H1 (cell line): ENCODE data around the gene PC. TPM values are rescaled to one million over a fixed set of nuclear protein-coding genes. Genes with fewer than 3 reads are reported as not detected.

Source experiments
- CTCF ChIA-PET: fragments of 300-600 bp; sonication (Branson Sonifier 250); formaldehyde crosslinking; loops from one replicate; lab custom pipeline; 2021; ENCODE audit not compliant: partially characterized antibody; lab: Charles Lee
- POLR2A ChIA-PET: fragments of 300-600 bp; sonication (Branson Sonifier 250); formaldehyde crosslinking; loops from one replicate; lab custom pipeline; 2021; ENCODE audit warnings: inconsistent platforms; ENCODE audit not compliant: partially characterized antibody; lab: Charles Lee
- DNase-seq, 2 experiments: peaks; one replicate each; pipeline versions ENCODE4 v3.0.0 to v3.0.0-alpha.2; 2010 to 2022; ENCODE audit warnings: low spot score in 2 of 2, low read depth in 1 of 2, mixed read lengths in 1 of 2
- FAIRE-seq: peaks from 2 replicates; lab custom pipeline; 2011; peaks lifted over from hg19 to GRCh38; lab: Jason Lieb, UNC
- H2AFZ ChIP-seq: 2 replicates; pipeline ENCODE4 v1.8.1; 2012; ENCODE audit warnings: low read length, inconsistent platforms
- H2AK5ac ChIP-seq: 2 replicates; pipeline ENCODE4 v1.6.1; 2013; ENCODE audit warnings: low read depth, low read length
- H2BK120ac ChIP-seq: replicated peaks from 2 replicates; pipeline ENCODE3; 2013; ENCODE audit warnings: low read depth, low read length, inconsistent platforms
- H2BK12ac ChIP-seq: 2 replicates; pipeline ENCODE4 v1.6.1; 2013; ENCODE audit warnings: low read depth, low read length
- H2BK15ac ChIP-seq: 2 replicates; pipeline ENCODE4 v1.6.1; 2013; ENCODE audit warnings: low read length
- H2BK20ac ChIP-seq: 2 replicates; pipeline ENCODE4 v1.6.1; 2013; ENCODE audit warnings: low read length
- H2BK5ac ChIP-seq: 2 replicates; pipeline ENCODE4 v1.6.1; 2013; ENCODE audit warnings: low read depth, low read length
- H3K14ac ChIP-seq: 2 replicates; pipeline ENCODE4 v1.6.1; 2013; ENCODE audit warnings: inconsistent platforms; ENCODE audit not compliant: insufficient read length
- H3K18ac ChIP-seq: 2 replicates; pipeline ENCODE4 v1.6.1; 2013; ENCODE audit warnings: low read length; ENCODE audit errors: extremely low read depth
- H3K23ac ChIP-seq: 2 replicates; pipeline ENCODE4 v1.6.1; 2013; ENCODE audit warnings: inconsistent platforms; ENCODE audit not compliant: insufficient read length
- H3K23me2 ChIP-seq: 2 replicates; pipeline ENCODE4 v1.6.1; 2013; ENCODE audit warnings: low read depth, low read length
- H3K27ac ChIP-seq: 2 replicates; pipeline ENCODE4 v1.6.1; 2011; ENCODE audit warnings: low read depth, low read length, inconsistent platforms
- H3K27me3 ChIP-seq, 4 experiments: replicated peaks in 1 of 4; 1 replicate in 1 of 4; 2 replicates in 3 of 4; pipeline versions ENCODE4 v1.6.1 to v1.8.1; 2011 to 2013; ENCODE audit warnings: low read length in 3 of 4, mild to moderate bottlenecking in 3 of 4, inconsistent platforms in 2 of 4, mixed read lengths in 2 of 4, moderate library complexity in 1 of 4; ENCODE audit not compliant: control insufficient read depth in 3 of 4, insufficient read depth in 3 of 4; ENCODE audit errors: extremely low read depth in 1 of 4
- H3K36me3 ChIP-seq, 4 experiments: 2 replicates each; pipeline versions ENCODE4 v1.6.1 to v1.8.1; 2011 to 2013; ENCODE audit warnings: mild to moderate bottlenecking in 4 of 4, low read length in 3 of 4, moderate library complexity in 2 of 4, control low read depth in 1 of 4, inconsistent platforms in 1 of 4; ENCODE audit not compliant: insufficient read depth in 4 of 4, control insufficient read depth in 2 of 4
- H3K4ac ChIP-seq: replicated peaks from 2 replicates; pipeline ENCODE3; 2013; ENCODE audit warnings: low read length, low read depth, mixed read lengths, inconsistent platforms; ENCODE audit not compliant: insufficient read length
- H3K4me1 ChIP-seq, 4 experiments: replicated peaks in 1 of 4; 1 replicate in 1 of 4; 2 replicates in 3 of 4; pipeline versions ENCODE4 v1.6.1 to v1.8.1; 2011 to 2013; ENCODE audit warnings: low read length in 3 of 4, inconsistent platforms in 2 of 4, mixed read lengths in 1 of 4; ENCODE audit not compliant: insufficient read depth in 4 of 4, control insufficient read depth in 3 of 4
- H3K4me2 ChIP-seq, 2 experiments: 2 replicates each; pipeline versions ENCODE4 v1.6.1 to v1.8.1; 2011 to 2013; ENCODE audit warnings: low read depth in 2 of 2, low read length in 2 of 2, control low read depth in 1 of 2, inconsistent platforms in 1 of 2, mild to moderate bottlenecking in 1 of 2; ENCODE audit not compliant: insufficient read depth in 1 of 2
- H3K4me3 ChIP-seq, 4 experiments: fragments of 200-600, 300-600 bp in 1 of 4; sonication (generic), shearing (Covaris generic), sonication (Bioruptor Twin) in 1 of 4; 2 replicates each; pipeline versions ENCODE4 v1.5.1 to v1.8.1; 2011 to 2016; ENCODE audit warnings: low read length in 4 of 4, low read depth in 3 of 4, control low read depth in 2 of 4, inconsistent platforms in 2 of 4, mild to moderate bottlenecking in 2 of 4, mixed read lengths in 1 of 4, moderate library complexity in 1 of 4; ENCODE audit not compliant: insufficient read depth in 2 of 4; ENCODE audit errors: extremely low read depth in 1 of 4
- H3K56ac ChIP-seq: replicated peaks from 2 replicates; pipeline ENCODE3; 2013; ENCODE audit warnings: low read depth, mild to moderate bottlenecking, mixed read lengths, low read length, inconsistent platforms; ENCODE audit not compliant: insufficient read length
- H3K79me1 ChIP-seq: 2 replicates; pipeline ENCODE4 v1.6.1; 2013; ENCODE audit warnings: low read depth, low read length, control low read depth
- H3K79me2 ChIP-seq, 2 experiments: 2 replicates each; pipeline versions ENCODE4 v1.6.1 to v1.8.1; 2012 to 2013; ENCODE audit warnings: low read length in 2 of 2, mild to moderate bottlenecking in 2 of 2, inconsistent platforms in 1 of 2; ENCODE audit not compliant: insufficient read depth in 2 of 2, control insufficient read depth in 1 of 2
- H3K9ac ChIP-seq, 4 experiments: replicated peaks in 1 of 4; 1 replicate in 1 of 4; 2 replicates in 3 of 4; pipeline versions ENCODE4 v1.6.1 to v1.8.1; 2011 to 2013; ENCODE audit warnings: low read depth in 3 of 4, low read length in 3 of 4, control low read depth in 2 of 4, mild to moderate bottlenecking in 2 of 4, moderate library complexity in 2 of 4, inconsistent platforms in 1 of 4; ENCODE audit errors: extremely low read depth in 1 of 4
- H3K9me3 ChIP-seq, 2 experiments: 2 replicates each; pipeline versions ENCODE4 v1.6.1 to v1.8.1; 2012 to 2013; ENCODE audit warnings: mild to moderate bottlenecking in 2 of 2, moderate library complexity in 2 of 2, control low read depth in 1 of 2, inconsistent platforms in 1 of 2, low read depth in 1 of 2, low read length in 1 of 2, mixed read lengths in 1 of 2; ENCODE audit not compliant: insufficient read depth in 2 of 2
- H4K20me1 ChIP-seq, 2 experiments: replicated peaks in 1 of 2; 2 replicates each; pipeline versions ENCODE3 to v1.8.1; 2011 to 2013; ENCODE audit warnings: inconsistent platforms in 2 of 2, low read length in 2 of 2, mild to moderate bottlenecking in 1 of 2; ENCODE audit not compliant: insufficient read depth in 2 of 2, control insufficient read depth in 1 of 2
- H4K5ac ChIP-seq: 2 replicates; pipeline ENCODE4 v1.6.1; 2013; ENCODE audit warnings: low read length, low read depth, mixed read lengths, inconsistent platforms; ENCODE audit not compliant: insufficient read length
- H4K8ac ChIP-seq: 2 replicates; pipeline ENCODE4 v1.8.0; 2013; ENCODE audit warnings: mild to moderate bottlenecking, moderate library complexity, low read length, inconsistent platforms; ENCODE audit not compliant: insufficient read depth; ENCODE audit errors: extremely low read depth
- H4K91ac ChIP-seq: replicated peaks from 2 replicates; pipeline ENCODE3; 2013; ENCODE audit warnings: low read length, mixed read lengths, inconsistent platforms; ENCODE audit not compliant: insufficient read length
- CTBP2 ChIP-seq: IDR thresholded peaks from 2 replicates; pipeline ENCODE4 v1.7.0; 2011; ENCODE audit warnings: borderline replicate concordance, mild to moderate bottlenecking, moderate library complexity, mixed read lengths, low read length; ENCODE audit not compliant: insufficient read depth, insufficient read length
- CTCF ChIP-seq, 3 experiments: IDR thresholded peaks; 1 replicate in 2 of 3; 2 replicates in 1 of 3; pipeline versions ENCODE4 v1.5.1 to v1.6.1; 2011; ENCODE audit warnings: low read length in 3 of 3, mild to moderate bottlenecking in 3 of 3, inconsistent platforms in 2 of 3, low read depth in 1 of 3, moderate library complexity in 1 of 3; ENCODE audit not compliant: insufficient read depth in 1 of 3; ENCODE audit errors: control extremely low read depth in 1 of 3
- GTF2F1 ChIP-seq: IDR thresholded peaks from 2 replicates; pipeline ENCODE4 v1.6.1; 2012; ENCODE audit warnings: low read depth, low read length, improper control_type of control experiment, borderline replicate concordance
- HDAC2 ChIP-seq, 2 experiments: fragments of 300-600 bp in 1 of 2; sonication (generic) in 1 of 2; IDR thresholded peaks; 2 replicates each; pipeline ENCODE4 v1.6.1; 2011 to 2012; ENCODE audit warnings: low read depth in 2 of 2, low read length in 2 of 2, mild to moderate bottlenecking in 2 of 2, moderate library complexity in 2 of 2, borderline replicate concordance in 1 of 2, inconsistent platforms in 1 of 2
- SUZ12 ChIP-seq: fragments of 200-600 bp; sonication (generic); IDR thresholded peaks from 2 replicates; pipeline ENCODE4 v1.6.1; 2012; ENCODE audit warnings: mild to moderate bottlenecking, inconsistent platforms, low read length, moderate library complexity, mixed read lengths
- WGBS, 2 experiments: shearing (Covaris generic) in 1 of 2; methylation state at CpG; one replicate each; pipeline versions ENCODE4 v1.1.6 to v1.1.7; 2013 to 2015; ENCODE audit warnings: low lambda C conversion rate in 2 of 2, mixed read lengths in 2 of 2, inconsistent platforms in 1 of 2, low coverage in 1 of 2, missing lambda C conversion rate in 1 of 2; ENCODE audit not compliant: insufficient replicate concordance in 2 of 2, insufficient coverage in 1 of 2, insufficient read length in 1 of 2; ENCODE audit errors: extremely low coverage in 1 of 2, missing lambda C conversion rate in 1 of 2; 5-methylcytosine and 5-hydroxymethylcytosine counted together
- polyA plus RNA-seq, 7 experiments: library from polyadenylated mRNA; depleted of rRNA in 3 of 7; stranded (reverse) in 5 of 7; unstranded in 2 of 7; fragments of >200 nt in 5 of 7; fragments of 200-250 nt in 2 of 7; gene quantifications; 1 replicate in 5 of 7; 2 replicates in 1 of 7; 4 replicates in 1 of 7; pipeline versions ENCODE4 v1.2.1 to v1.2.3, GENCODE V29; 2011 to 2013; ENCODE audit warnings: missing spikeins in 2 of 7, mixed read lengths in 2 of 7
- total RNA-seq: library from RNA; stranded (reverse); fragmentation: NEBNext Ultra II Directional; extraction: Animal tissue kit (Norgen Biotek cat#: 25700); gene quantifications from 2 replicates; pipeline ENCODE4 v1.2.1, GENCODE V29; 2021

Gene PC
- total and polyA plus RNA-seq, 2 of the 8 experiments (the other 6 are each of a cell fraction or from before 2014, with no cell fraction given): 11.5 to 27.5 TPM

- H2BK20ac ChIP-seq: no peak overlapping the region
- no peak overlapping the region; the same call in 1 of the 2 replicates for H2BK5ac ChIP-seq
- H2BK15ac ChIP-seq: no peak overlapping the region
- H2BK120ac ChIP-seq: no peak overlapping the region
- no peaks in the 10 kb centered on the region for H3K79me1 ChIP-seq
- H3K4me1 ChIP-seq: peaks cover 3 to 16% (median 7%) of the 10 kb centered on the region in 4 experiments
- H4K20me1 ChIP-seq: no peaks in the 10 kb centered on the region
- H3K18ac ChIP-seq: no peak overlapping the region
- H2BK12ac ChIP-seq: 0 out of 2 replicates have a peak overlapping the region, but pooled peaks have one; percentile 12
- H3K4me3 ChIP-seq: peak overlapping the region in 1 of 4 experiments; percentile 72; a peak in 2 of 8 replicates
- peak overlapping the region; percentile 4; the same call in 1 of the 2 replicates for H2AK5ac ChIP-seq
- TF ChIP-seq CTCF (IDR thresholded peaks at IDR 0.05; ENCODE audit: control extremely low read depth in 1 of 3, insufficient read depth in 1 of 3, low read depth in 1 of 3, low read length in 3 of 3) (peak in 1 of 3 experiments; percentile 13; a peak in 1 of 4 replicates), SUZ12 (no peak), CTBP2 (no peak), HDAC2 (IDR thresholded peaks at IDR 0.05; ENCODE audit: borderline replicate concordance in 1 of 2, low read depth in 2 of 2, low read length in 2 of 2) (no peak), GTF2F1 (no peak)
- TF ChIP-seq, all 59 proteins: peak for 1
- ChIA-PET POLR2A (interaction anchor here (0.7 to 3.8 kb wide), 4 partner anchors 27 to 114 kb away, joined by 3 to 11 read pairs (median 4); partner anchors contain the start of gene RCE1), CTCF (interaction anchor here (1.0 to 3.6 kb wide), 10 partner anchors 9 to 91 kb away, joined by 3 to 25 read pairs (median 4); partner anchors contain the start of gene C11orf86)
- Histone ChIP-seq H2AFZ (no peak overlapping the region), H3K14ac (no peak overlapping the region), H3K27ac (no peak overlapping the region), H3K4ac (no peak overlapping the region), H3K56ac (no peak overlapping the region), H4K5ac (no peak overlapping the region), H3K27me3 (peaks cover 0 to 6% (median 4%) of the 10 kb centered on the region in 4 experiments; a peak in 4 of 7 replicates), H4K91ac (no peak overlapping the region), H3K23ac (no peak overlapping the region), H3K9me3 (no peaks in the 10 kb centered on the region), H3K36me3 (no peaks in the 10 kb centered on the region), H3K23me2 (peaks cover 5% of the 10 kb centered on the region), H4K8ac (no peak overlapping the region), H3K4me2 (peak overlapping the region; percentile 63 to 81; a peak in 3 of 4 replicates), H3K9ac (no peak overlapping the region; a peak in 1 of 7 replicates), H3K79me2 (peaks cover 0 to 4% of the 10 kb centered on the region in 2 experiments; a peak in 1 of 4 replicates)
- WGBS, 2 experiments: 85% methylated on average over 7 of the region's 7 CpGs; no CpG with 5 or more reads in 1 of the 2 experiments
- DNase-seq (no peak), FAIRE-seq (no peak)
Measured at GRCh38 chr11:66956689-66957290, 1.4 kb downstream of the PC start.
